AG09309 (cell line): ENCODE results near the gene PDZK1IP1.

ENCODE experiments used
- DNase-seq: peaks from one replicate; pipeline ENCODE4 v3.0.0-alpha.2; 2010; ENCODE audit warnings: low read depth
- H3K4me3 ChIP-seq: 2 replicates; pipeline ENCODE4 v1.5.1; 2011; ENCODE audit warnings: mild to moderate bottlenecking, low read depth, low read length, moderate library complexity; ENCODE audit not compliant: control insufficient read depth
- CTCF ChIP-seq: IDR thresholded peaks from 2 replicates; pipeline ENCODE4 v1.5.1; 2011; ENCODE audit warnings: mild to moderate bottlenecking, low read depth, low read length, inconsistent platforms; ENCODE audit not compliant: insufficient read depth, control insufficient read depth; ENCODE audit errors: missing control alignments

PDZK1IP1 gene

GRCh38 chr1:47189844-47190508 lies at the start of gene PDZK1IP1:
Gene PDZK1IP1 (minus strand): TSS chr1:47190036. CDS start chr1:47189932, 104 bp downstream.
- TF ChIP-seq CTCF = no peak
- DNase-seq = no peak
- H3K4me3 ChIP-seq = no peak within 1 kb of the TSS

GRCh38 chr1:47238935-47239592 lies 49.2 kb upstream of the PDZK1IP1 start:
- no peak for DNase-seq
- no peak for TF ChIP-seq CTCF
- H3K4me3 ChIP-seq = no peak overlapping the region

GRCh38 chr1:47235806-47236205 lies 46.0 kb upstream of the PDZK1IP1 start:
- DNase-seq = no peak
- H3K4me3 ChIP-seq = no peak overlapping the region
- no peak for TF ChIP-seq CTCF

GRCh38 chr1:47235241-47235681 lies 45.4 kb upstream of the PDZK1IP1 start:
- no peak overlapping the region for H3K4me3 ChIP-seq
- no peak for DNase-seq
- no peak for TF ChIP-seq CTCF

GRCh38 chr1:47233186-47233585 lies 43.4 kb upstream of the PDZK1IP1 start:
- no peak overlapping the region for H3K4me3 ChIP-seq
- no peak for TF ChIP-seq CTCF
- DNase-seq = no peak

- H3K4me3 ChIP-seq = no peak within 1 kb of the TSS
- TF ChIP-seq CTCF = no peak
- no peak for DNase-seq
These were observed 42.5 kb upstream of the PDZK1IP1 start, which contains the start of gene TAL1 for GRCh38 chr1:47232187-47232874. Gene TAL1 (minus strand): TSS chr1:47232225. CDS start chr1:47225888, 6,337 bp downstream.
